GM15510 (cell line): ENCODE measurements around the gene FUT6.

Experiments
- POLR2A ChIP-seq: IDR thresholded peaks from 3 replicates; pipeline ENCODE4 v1.6.1; 2011; ENCODE audit warnings: borderline replicate concordance; ENCODE audit not compliant: insufficient read length; ENCODE audit errors: extremely low read depth

FUT6 gene, protein sequence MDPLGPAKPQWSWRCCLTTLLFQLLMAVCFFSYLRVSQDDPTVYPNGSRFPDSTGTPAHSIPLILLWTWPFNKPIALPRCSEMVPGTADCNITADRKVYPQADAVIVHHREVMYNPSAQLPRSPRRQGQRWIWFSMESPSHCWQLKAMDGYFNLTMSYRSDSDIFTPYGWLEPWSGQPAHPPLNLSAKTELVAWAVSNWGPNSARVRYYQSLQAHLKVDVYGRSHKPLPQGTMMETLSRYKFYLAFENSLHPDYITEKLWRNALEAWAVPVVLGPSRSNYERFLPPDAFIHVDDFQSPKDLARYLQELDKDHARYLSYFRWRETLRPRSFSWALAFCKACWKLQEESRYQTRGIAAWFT

DNA sequence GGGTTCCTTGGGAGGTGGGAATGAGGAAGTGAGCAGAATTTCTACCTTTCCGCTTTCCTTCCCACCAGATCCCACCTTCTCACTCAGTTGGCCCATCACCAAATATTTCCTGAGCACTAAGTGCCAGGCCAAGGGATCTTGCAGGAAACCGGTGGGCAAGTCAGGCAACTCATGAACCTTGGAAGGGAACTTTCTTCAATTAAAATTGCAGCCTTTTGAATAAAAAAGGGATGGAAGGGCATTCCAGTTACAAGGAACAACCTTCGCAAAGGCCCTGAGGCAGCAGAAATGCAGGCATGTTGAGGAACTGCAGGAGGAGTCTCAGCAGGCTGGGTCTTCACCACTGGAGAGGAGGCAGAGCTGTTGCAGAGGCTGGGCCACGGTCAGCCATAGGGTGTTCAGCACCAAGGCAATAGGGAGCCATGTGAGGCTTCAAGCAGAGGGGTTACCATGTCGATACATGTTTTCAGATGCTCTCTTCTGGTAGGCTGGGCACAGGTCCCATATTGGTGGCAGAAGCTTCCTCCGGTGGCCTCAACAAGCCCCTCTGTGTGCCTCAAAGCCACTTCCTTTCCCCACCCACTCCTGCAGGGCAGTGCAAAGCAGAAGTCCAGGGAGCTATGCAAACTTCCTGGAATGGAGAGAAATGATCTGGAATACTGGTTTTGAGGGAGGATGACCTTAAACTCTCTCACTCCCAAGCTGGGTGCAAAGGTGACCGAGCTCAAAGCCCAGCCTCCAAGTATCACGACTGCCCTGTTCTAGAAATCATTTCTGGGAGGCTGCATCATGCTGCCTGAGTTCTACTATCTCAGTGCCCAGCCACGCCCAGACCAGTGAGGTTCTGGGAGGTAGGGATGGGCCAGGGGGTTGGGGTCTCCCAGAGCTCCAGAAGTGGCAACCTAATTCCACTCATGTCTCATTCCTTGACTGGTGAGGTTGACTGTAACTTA, at the start of gene FUT6:
TSS of gene FUT6 (minus strand) at position 638 of the 953 bp plus-strand sequence. CDS start 7,135 bp downstream, outside the sequence.
- no peak for TF ChIP-seq POLR2A

DNA sequence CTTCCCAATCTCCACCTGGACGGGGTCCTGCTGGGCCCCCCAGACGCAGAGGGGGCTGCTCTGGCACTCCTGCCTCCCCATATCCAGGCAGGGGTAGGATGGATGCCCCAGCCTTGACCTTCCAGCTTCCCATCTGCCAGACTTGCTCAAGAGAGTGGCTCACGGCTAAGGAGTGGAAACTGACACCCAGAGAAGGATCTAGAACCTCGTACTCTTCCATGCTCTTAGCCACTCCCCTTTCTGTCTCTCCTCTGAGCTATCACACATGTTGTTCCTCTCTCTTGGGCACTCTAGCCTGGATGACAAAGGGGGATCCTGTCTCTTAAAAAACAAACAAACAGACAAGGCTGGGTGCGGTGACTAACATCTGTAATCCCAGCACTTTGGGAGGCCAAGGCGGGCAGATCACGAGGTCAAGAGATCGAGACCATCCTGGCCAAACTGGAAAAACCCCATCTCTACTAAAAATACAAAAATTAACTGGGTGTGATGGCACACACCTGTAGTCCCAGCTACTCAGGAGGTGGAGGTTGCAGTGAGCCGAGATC, 43.0 kb upstream of the FUT6 start:
- TF ChIP-seq POLR2A = no peak

DNA sequence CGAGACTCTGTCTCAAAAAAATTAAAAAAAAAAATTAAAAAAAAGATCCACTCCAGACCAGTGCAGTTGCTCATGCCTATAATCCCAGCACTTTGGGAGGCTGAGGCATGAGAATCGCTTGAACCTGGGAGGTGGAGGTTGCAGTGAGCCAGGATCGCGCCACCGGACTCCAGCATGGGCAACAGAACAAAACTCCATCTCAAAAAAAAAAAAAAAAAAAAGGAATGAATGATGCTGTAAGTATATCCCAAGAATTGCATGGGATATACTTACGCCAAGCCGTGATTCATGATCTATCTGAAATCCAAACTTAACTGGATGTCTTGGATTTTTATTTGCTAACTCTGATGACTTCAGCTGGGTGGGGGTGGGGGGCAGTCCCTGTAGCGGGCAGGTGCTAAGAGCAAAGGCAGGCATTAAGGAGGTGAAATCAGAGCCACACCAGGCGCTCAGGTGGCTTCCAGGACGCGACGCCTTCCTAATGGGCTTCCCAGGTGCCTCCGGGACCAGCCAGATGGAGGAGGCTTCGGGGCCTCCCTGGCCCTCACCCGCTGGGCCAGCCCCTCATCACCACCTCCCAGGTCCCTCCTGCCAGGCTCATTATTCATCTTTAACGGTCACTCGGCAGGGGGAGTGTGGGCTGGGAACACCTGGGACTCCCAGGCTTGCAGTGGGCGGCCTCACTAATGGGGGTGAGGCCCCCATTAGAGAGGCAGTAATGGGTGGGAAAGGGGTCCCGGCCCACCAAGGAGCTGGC, 42.2 kb upstream of the FUT6 start:
- no peak for TF ChIP-seq POLR2A

DNA sequence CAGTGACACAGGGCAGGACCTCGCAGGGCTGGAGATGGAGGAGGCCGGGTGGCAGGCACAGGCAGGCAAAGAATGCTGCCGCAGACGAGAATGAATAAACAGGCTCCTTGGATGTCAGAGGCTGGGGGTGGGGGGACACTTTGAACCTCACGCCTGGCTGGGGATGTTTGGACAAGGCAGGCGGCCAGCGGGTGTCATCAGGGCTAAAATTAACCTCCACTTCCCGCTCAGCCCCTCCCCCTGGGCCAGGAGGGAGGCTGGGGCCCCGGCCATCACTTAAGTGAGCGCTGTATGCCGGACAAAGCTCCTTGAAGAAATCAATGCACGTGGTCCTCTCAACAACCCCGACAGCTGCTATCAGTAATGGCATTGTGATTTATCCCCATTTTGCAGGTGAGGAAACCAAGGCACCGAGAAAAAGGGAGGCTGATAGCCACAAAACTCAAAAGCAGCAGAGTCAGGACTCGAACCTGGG, 41.1 kb upstream of the FUT6 start:
- no peak for TF ChIP-seq POLR2A

DNA sequence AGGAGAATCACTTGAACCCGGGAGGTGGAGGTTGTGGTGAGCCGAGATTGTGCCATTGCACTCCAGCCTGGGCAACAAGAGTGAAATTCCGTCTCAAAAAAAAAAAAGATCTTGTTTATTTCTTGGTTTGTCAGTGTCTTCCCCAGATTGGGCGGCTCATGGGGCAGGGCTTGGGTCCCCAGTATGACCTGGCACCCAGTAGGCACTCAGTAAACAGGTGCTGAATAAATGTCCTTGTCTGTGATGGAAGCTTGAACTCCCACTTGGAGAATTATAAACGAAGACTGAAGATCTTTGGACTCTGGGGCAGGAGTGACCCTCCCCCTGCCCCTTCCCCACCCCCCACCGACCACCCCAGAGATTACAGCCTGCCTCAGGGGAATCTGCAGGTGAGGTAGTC, 40.7 kb upstream of the FUT6 start:
- TF ChIP-seq POLR2A = no peak

DNA sequence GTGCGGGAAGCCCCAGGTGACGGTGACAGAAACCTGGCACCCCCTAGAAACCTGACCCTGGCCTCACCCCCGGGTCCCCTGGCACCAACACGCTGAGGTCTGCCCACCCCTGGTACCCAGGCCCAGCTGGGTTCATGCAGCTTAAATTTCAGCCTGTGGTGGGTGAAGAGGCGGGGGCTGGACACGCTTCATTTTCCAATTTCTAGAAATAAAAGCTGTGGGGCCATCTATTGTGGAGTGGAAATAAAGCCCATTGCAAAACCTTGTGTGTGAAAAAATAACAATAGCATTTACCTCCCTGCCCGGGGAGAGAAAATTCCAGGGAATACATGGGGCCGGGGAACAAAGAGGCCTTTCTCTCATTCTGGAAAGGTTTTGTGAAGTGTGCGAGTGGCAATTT, 38.4 kb upstream of the FUT6 start:
- TF ChIP-seq POLR2A = no peak

DNA sequence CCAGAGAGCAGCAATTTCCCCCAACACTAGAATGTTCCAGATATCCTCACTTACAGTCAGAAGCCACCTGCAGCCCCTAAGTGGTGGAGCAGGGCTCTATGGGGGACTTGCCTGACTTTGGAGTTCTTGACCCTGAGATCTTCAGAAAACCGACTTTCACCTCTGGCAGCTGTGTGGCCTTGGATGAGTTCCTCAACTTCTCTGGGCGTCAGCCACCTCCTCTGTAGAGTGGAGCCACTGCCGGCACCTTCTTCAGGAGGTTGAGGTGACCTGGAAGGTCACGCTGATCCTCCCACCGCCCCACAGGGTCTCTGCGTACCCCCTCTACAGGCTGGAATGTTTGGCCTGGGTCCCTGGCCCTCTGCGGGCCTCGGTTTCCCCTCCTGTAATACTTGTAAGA, 37.9 kb upstream of the FUT6 start:
- TF ChIP-seq POLR2A = no peak

DNA sequence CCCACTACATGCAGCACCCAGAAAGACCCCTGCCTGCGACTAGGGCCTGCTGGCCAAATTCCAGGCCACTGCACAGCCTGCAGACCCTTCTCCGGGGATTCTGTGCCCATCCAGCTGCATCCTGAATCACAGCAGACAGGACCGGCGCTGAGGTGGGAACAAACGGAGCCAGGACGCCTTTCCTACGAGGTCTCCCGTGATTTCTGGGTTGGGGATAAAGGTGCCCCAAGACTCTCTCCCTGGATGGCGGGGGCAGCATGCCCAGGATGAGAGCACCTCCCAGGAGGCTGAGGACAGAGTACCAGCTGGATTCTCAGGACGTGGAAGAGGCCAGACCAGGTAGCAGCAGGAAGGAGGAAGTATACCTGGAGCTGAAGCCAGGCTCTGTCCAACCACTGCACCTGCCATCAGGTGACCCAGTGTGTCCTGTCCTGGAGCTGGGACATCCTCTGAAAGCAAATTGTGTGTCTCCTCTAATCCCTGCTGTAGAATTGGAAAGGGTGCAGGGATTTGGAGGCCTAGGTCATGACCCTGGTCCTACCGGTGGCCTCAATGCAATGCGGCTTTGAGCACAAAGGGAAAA, 34.2 kb upstream of the FUT6 start:
- TF ChIP-seq POLR2A = no peak

DNA sequence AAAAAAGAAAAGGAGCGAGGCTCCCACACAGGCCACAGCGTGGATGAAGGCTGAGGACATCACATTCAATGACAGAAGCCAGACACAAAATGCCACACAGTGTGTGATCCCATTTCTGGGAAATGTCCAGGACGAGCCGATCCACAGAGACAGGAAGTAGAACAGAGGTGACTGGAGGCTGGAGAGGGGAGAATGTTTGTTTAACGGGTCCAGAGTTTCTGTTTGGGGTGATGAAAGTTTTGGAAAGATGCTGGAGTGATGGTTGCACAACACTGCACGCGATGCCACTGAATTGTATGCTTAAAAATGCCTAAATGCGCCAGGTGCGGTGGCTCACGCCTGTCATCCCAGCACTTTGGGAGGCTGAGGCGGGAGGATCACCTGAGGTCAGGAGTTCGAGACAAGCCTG, 31.5 kb upstream of the FUT6 start:
- TF ChIP-seq POLR2A = no peak

DNA sequence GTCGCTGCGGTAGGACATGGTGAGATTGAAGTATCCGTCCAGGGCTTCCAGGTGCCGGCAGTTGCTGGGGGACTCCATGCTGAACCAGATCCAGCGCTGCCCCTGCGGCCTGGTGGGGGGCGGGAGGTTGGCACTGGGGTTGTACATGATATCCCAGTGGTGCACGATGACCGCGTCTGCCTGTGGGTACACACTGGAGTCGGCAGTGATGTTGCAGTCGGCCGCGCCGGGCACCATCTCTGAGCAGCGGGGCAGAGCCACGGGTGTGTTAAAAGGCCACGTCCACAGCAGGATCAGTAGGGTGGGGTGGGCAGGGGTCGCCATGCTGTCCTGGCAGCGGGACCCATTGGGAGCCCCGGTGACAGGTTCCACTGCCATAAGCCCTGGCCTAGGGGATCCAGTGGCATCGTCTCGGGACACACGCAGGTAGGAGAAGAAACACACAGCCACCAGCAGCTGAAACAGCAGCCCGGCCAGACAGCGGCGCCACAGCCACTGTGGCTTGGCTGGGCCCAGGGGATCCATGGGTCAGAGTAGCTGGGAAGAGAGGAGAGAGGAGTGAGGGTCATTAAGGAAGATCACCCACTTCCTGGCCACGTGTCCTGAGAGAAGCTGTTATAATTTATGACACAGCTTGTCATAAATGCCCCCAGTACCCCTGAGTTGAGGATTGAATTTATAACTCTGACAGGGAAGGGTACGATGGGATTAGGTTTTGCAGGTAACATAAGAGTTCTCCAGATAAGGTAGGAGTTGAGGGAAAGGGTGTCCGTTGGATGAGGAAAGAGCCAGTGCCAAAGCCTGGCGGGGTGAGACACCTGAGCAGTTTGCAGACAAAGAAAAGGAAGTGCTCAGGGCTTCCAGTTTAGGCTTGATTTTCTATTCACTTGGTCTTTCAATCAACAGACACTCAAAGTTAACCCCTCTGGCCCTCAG, 28.0 kb upstream of the FUT6 start:
- TF ChIP-seq POLR2A = no peak

DNA sequence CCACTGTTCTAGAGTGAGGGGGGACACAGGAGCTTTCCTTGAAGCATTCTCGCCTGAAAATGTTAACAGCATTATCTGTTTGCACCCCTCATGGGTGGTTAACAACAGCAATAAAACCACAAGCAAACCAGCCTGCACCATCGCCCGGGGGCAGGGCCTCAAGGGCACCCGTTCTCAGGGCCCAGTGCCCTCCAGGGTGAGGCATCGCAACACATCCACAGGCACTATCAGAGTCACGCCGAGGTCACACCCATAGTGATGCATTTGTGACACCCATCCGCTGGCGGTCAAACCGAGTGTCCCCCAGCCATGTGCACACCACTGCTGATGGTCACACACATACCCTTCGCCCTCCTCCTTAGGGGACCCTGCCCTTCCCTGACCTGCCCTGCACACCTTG, 26.3 kb upstream of the FUT6 start:
- TF ChIP-seq POLR2A = no peak

DNA sequence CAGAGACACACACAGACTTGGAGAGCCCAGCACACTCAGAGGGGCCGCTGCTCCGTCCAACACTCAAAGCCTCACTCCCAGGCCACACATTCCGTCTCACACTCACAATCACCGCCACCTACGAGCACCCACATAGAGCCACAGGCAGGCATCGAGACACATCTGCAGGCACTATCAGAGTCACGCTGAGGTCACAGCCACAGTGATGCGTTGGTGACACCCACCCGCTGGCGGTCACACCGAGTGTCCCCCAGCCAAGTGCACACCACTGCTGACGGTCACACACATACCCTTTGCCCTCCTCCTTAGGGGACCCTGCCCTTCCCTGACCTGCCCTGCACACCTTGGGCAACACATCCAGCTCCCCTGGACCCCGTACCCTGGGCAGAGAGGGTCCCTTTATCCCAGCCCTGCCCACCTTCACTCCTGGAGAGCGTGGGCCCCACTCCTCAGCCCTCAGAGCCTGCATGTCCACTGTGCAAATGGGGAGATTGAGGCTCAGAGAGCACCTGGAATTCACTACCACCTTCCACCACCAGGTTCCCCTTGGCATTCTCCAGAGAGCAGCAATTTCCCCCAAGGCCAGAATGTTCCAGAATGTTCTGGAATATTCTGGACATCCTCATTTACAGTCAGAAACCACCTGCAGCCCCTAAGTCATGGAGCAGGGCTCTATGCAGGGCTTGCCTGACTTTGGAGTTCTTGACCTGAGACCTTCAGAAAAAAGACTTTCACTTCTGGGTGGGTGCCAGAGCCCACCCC, 25.4 kb upstream of the FUT6 start:
- TF ChIP-seq POLR2A = no peak
